ENCODE measurements around the gene USP32.

- TF ChIP-seq POLR2A (IDR thresholded peaks at IDR 0.05; ENCODE audit: low read length) = no peak
- no peak for TF ChIP-seq GATA1 (IDR thresholded peaks at IDR 0.05; ENCODE audit: low read depth, low read length)
These were observed 233.0 kb downstream of the USP32 start for GRCh38 chr17:60158751-60159478.
